ENCODE results near the gene SCN5A. TPM values are rescaled to one million over a fixed set of nuclear protein-coding genes. Genes with fewer than 3 reads are reported as not detected.

SCN5A gene
- polyA plus RNA-seq, 1 of the 3 experiments (the other 2 are of a cell fraction), result 0.18 TPM

DNA sequence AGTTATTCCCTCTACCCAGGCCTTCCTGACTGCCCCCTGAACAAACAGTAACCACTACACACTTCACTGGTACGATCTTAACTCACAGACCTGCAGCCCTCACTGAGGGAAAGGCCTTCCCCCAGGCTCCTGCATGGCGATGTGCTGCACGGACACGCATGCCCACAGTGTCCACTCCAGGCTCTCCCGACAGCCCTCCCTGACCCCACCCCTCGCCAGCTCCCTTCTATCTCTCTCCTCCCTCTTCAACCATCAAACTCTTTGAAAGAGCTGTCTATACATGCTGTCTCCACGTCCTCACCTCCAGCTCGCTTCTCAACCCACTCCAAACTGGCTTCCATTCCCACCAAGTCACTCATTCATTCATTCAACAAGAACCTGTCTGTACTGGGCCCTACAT, 3.9 kb downstream of the SCN5A start:
- Histone ChIP-seq H3K36me3 (replicated peaks in 1 of 2; ENCODE audit: control insufficient read depth in 1 of 2, insufficient read depth in 2 of 2, low read length in 1 of 2) (no peaks in the 10 kb centered on the region), H3K79me2 (ENCODE audit: insufficient read depth) (no peaks in the 10 kb centered on the region), H3K27me3 (ENCODE audit: insufficient read depth) (peaks cover 12% of the 10 kb centered on the region; the same call in 1 of the 2 replicates), H3K9ac (no peak overlapping the region), H3K9me3 (no peaks in the 10 kb centered on the region), H3K27ac (ENCODE audit: low read depth in 2 of 2, low read length in 1 of 2) (no peak overlapping the region), H2AFZ (ENCODE audit: low read depth) (no peak overlapping the region), H3F3A (replicated peaks; ENCODE audit: insufficient read depth) (no peaks in the 10 kb centered on the region), H3K4me2 (no peak overlapping the region), H3K9me2 (no peaks in the 10 kb centered on the region), H4K20me1 (ENCODE audit: insufficient read depth) (no peaks in the 10 kb centered on the region), H3K4me3 (ENCODE audit: low read depth in 2 of 2, low read length in 1 of 2) (no peak overlapping the region), H3K4me1 (ENCODE audit: control insufficient read depth in 1 of 2, insufficient read depth in 2 of 2, low read depth in 1 of 2, low read length in 1 of 2) (peaks cover 0 to 11% of the 10 kb centered on the region in 2 experiments; a peak in 1 of 4 replicates)
- WGBS (ENCODE audit: low lambda C conversion rate), result 57% methylated on average over 8 of the region's 8 CpGs
- POLR2A ChIA-PET, result no interaction called here
- TF ChIP-seq GABPA (IDR thresholded peaks at IDR 0.05; ENCODE audit: low read depth) (no peak), TCF12 (IDR thresholded peaks at IDR 0.05) (no peak), POLR2AphosphoS5 (IDR thresholded peaks at IDR 0.05; ENCODE audit: low read depth, low read length) (no peak), TAF1 (IDR thresholded peaks at IDR 0.05; ENCODE audit: borderline replicate concordance, low read depth, low read length) (no peak)
- CTCF ChIA-PET, result interaction anchor here (1.9 to 5.9 kb wide), 3 partner anchors 9 to 117 kb away, joined by 5 to 24 read pairs (median 7); no protein-coding TSS in a partner anchor
- DNase-seq, result no peak

DNA sequence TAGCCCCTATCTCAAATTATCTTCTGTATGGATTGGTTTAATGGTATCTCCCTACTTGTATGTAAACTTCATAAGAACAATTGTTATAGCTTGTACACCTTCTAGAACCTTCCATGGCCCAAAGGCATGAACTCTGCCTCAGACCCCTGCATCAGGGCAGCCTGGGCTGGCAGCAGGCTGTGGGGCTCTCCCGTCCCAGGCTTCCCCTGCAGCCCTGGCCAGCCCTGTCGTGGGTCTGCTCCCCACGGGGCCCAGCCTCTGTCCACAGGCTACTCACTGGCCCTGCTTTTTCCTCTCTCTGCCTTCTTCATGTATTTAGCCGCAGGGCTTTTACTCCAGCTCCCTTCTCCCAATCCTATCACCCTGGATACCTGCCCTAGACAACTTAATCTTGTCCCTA, 4.4 kb downstream of the SCN5A start:
- H3K79me2 ChIP-seq (ENCODE audit: insufficient read depth), result no peaks in the 10 kb centered on the region
- POLR2A ChIA-PET, result no interaction called here
- no peaks in the 10 kb centered on the region for H3K36me3 ChIP-seq (replicated peaks in 1 of 2; ENCODE audit: control insufficient read depth in 1 of 2, insufficient read depth in 2 of 2, low read length in 1 of 2)
- H3K9ac ChIP-seq, result no peak overlapping the region
- peaks cover 0 to 11% of the 10 kb centered on the region in 2 experiments; a peak in 1 of 4 replicates for H3K4me1 ChIP-seq (ENCODE audit: control insufficient read depth in 1 of 2, insufficient read depth in 2 of 2, low read depth in 1 of 2, low read length in 1 of 2)
- no peak overlapping the region for H3K4me2 ChIP-seq
- no peak for DNase-seq
- H3K27ac ChIP-seq (ENCODE audit: low read depth in 2 of 2, low read length in 1 of 2), result no peak overlapping the region
- H3F3A ChIP-seq (replicated peaks; ENCODE audit: insufficient read depth), result no peaks in the 10 kb centered on the region
- no peak overlapping the region for H2AFZ ChIP-seq (ENCODE audit: low read depth)
- no peak overlapping the region for H3K4me3 ChIP-seq (ENCODE audit: low read depth in 2 of 2, low read length in 1 of 2)
- no peaks in the 10 kb centered on the region for H3K9me3 ChIP-seq
- no peak for TF ChIP-seq TEAD4 (IDR thresholded peaks at IDR 0.05; ENCODE audit: borderline replicate concordance, insufficient read depth)
- no peak for TF ChIP-seq TCF12 (IDR thresholded peaks at IDR 0.05)
- TF ChIP-seq MEF2A (IDR thresholded peaks at IDR 0.05; ENCODE audit: borderline replicate concordance, low read depth), result no peak
- TF ChIP-seq GATA2 (CRISPR knock-in tag; IDR thresholded peaks at IDR 0.05), result no peak
- no peak for TF ChIP-seq ELF1 (IDR thresholded peaks at IDR 0.05)
- no peak for TF ChIP-seq EP300 (IDR thresholded peaks at IDR 0.05; ENCODE audit: borderline replicate concordance in 1 of 2, low read depth in 1 of 2, low read length in 1 of 2)
- TF ChIP-seq SIN3A (IDR thresholded peaks at IDR 0.05; ENCODE audit: borderline replicate concordance, low read depth, low read length), result no peak
- TF ChIP-seq, protein P1, sequence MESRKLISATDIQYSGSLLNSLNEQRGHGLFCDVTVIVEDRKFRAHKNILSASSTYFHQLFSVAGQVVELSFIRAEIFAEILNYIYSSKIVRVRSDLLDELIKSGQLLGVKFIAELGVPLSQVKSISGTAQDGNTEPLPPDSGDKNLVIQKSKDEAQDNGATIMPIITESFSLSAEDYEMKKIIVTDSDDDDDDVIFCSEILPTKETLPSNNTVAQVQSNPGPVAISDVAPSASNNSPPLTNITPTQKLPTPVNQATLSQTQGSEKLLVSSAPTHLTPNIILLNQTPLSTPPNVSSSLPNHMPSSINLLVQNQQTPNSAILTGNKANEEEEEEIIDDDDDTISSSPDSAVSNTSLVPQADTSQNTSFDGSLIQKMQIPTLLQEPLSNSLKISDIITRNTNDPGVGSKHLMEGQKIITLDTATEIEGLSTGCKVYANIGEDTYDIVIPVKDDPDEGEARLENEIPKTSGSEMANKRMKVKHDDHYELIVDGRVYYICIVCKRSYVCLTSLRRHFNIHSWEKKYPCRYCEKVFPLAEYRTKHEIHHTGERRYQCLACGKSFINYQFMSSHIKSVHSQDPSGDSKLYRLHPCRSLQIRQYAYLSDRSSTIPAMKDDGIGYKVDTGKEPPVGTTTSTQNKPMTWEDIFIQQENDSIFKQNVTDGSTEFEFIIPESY (IDR thresholded peaks at IDR 0.05; ENCODE audit: borderline replicate concordance, low read depth), result no peak
- no peak for TF ChIP-seq RCOR1 (IDR thresholded peaks at IDR 0.05; ENCODE audit: low read length)
- no peak for TF ChIP-seq JUND (IDR thresholded peaks at IDR 0.05)
- TF ChIP-seq, protein P2, sequence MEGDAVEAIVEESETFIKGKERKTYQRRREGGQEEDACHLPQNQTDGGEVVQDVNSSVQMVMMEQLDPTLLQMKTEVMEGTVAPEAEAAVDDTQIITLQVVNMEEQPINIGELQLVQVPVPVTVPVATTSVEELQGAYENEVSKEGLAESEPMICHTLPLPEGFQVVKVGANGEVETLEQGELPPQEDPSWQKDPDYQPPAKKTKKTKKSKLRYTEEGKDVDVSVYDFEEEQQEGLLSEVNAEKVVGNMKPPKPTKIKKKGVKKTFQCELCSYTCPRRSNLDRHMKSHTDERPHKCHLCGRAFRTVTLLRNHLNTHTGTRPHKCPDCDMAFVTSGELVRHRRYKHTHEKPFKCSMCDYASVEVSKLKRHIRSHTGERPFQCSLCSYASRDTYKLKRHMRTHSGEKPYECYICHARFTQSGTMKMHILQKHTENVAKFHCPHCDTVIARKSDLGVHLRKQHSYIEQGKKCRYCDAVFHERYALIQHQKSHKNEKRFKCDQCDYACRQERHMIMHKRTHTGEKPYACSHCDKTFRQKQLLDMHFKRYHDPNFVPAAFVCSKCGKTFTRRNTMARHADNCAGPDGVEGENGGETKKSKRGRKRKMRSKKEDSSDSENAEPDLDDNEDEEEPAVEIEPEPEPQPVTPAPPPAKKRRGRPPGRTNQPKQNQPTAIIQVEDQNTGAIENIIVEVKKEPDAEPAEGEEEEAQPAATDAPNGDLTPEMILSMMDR (IDR thresholded peaks at IDR 0.05), result no peak
- TF ChIP-seq FOXJ3 (CRISPR knock-in tag; IDR thresholded peaks at IDR 0.05), result no peak
- TF ChIP-seq SMC3 (IDR thresholded peaks at IDR 0.05; ENCODE audit: low read depth, low read length), result no peak
- TF ChIP-seq FOSL2 (IDR thresholded peaks at IDR 0.05; ENCODE audit: borderline replicate concordance, low read depth), result no peak
- H3K27me3 ChIP-seq (ENCODE audit: insufficient read depth), result peaks cover 12% of the 10 kb centered on the region; the same call in 1 of the 2 replicates
- H3K9me2 ChIP-seq, result no peaks in the 10 kb centered on the region
- CTCF ChIA-PET, result interaction anchor here (1.9 to 5.9 kb wide), 2 partner anchors 11 to 117 kb away, joined by 5 to 24 read pairs; no protein-coding TSS in a partner anchor
- no peaks in the 10 kb centered on the region for H4K20me1 ChIP-seq (ENCODE audit: insufficient read depth)
- 49% methylated on average over 4 of the region's 4 CpGs for WGBS (ENCODE audit: low lambda C conversion rate)

All from SK-N-SH (cell line).